ELF-1 (cell line): Measurements from ENCODE around the gene SAT2.
A peak's percentile ranks its signal among the peaks of the same experiment; 100 is the strongest.

Experiments used
- DNase-seq: peaks from one replicate; pipeline ENCODE4 v3.0.0-alpha.2; 2016; ENCODE audit warnings: low read depth, low spot score

SAT2 gene

GRCh38 chr17:7592422-7593021 is 35.1 kb downstream of the SAT2 start:
- no peak for DNase-seq

GRCh38 chr17:7591596-7591995 is 36.0 kb downstream of the SAT2 start:
- DNase-seq, result no peak

- DNase-seq, result peak; percentile 96
Observed at GRCh38 chr17:7590743-7591142, 36.9 kb downstream of the SAT2 start.

GRCh38 chr17:7589891-7590691 is 37.5 kb downstream of the SAT2 start, which contains the start of gene SOX15:
Gene SOX15 (minus strand): TSS chr17:7590094. CDS start chr17:7589676, 418 bp downstream.
- DNase-seq, result peak; percentile 93

- DNase-seq, result peak; percentile 94
Observed at GRCh38 chr17:7589204-7589868, 38.3 kb downstream of the SAT2 start.

GRCh38 chr17:7588553-7589203 is 38.9 kb downstream of the SAT2 start:
- peak; percentile 47 for DNase-seq

- DNase-seq, result peak; percentile 51
Observed at GRCh38 chr17:7587420-7588151, 40.0 kb downstream of the SAT2 start.

GRCh38 chr17:7586673-7587419 is 40.8 kb downstream of the SAT2 start:
- DNase-seq, result peak; percentile 70

- peak; percentile 98 for DNase-seq
Observed at GRCh38 chr17:7583253-7584109, 44.1 kb downstream of the SAT2 start, which contains the start of gene MPDU1. Gene MPDU1 (plus strand): TSS chr17:7583852. CDS start chr17:7583863, 11 bp downstream.

- peak; percentile 19 for DNase-seq
Observed at GRCh38 chr17:7582396-7583252, 45.0 kb downstream of the SAT2 start.

GRCh38 chr17:7580604-7581575 is 46.7 kb downstream of the SAT2 start:
- no peak for DNase-seq

- DNase-seq, result peak; percentile 18
Observed at GRCh38 chr17:7579834-7580603, 47.6 kb downstream of the SAT2 start.

- peak; percentile 90 for DNase-seq
Observed at GRCh38 chr17:7579001-7579833, 48.4 kb downstream of the SAT2 start, which contains the start of gene CD68. Gene CD68 (plus strand): TSS chr17:7579638. CDS start chr17:7579678, 40 bp downstream.

- DNase-seq, result no peak
Observed at GRCh38 chr17:7577327-7578199, 50.1 kb downstream of the SAT2 start.
